Fibroblast of the aortic adventitia (primary cell): ENCODE measurements around the gene DAPK2. TPM values are rescaled to one million over a fixed set of nuclear protein-coding genes. Genes with fewer than 3 reads are reported as not detected.
A peak's percentile ranks its signal among the peaks of the same experiment; 100 is the strongest.

Experiments used
- DNase-seq: peaks from one replicate; pipeline ENCODE4 v3.0.0-alpha.2; 2010; ENCODE audit warnings: low read depth
- H3K4me3 ChIP-seq: 2 replicates; pipeline ENCODE4 v1.5.1; 2011; ENCODE audit warnings: low read depth, mild to moderate bottlenecking, control low read depth, low read length, moderate library complexity
- CTCF ChIP-seq: IDR thresholded peaks from 2 replicates; pipeline ENCODE4 v1.5.1; 2011; ENCODE audit warnings: mild to moderate bottlenecking, low read length, control low read depth, inconsistent platforms; ENCODE audit not compliant: insufficient read depth
- total RNA-seq: library from RNA; depleted of rRNA; stranded (reverse); fragments of >200 nt; gene quantifications from 2 replicates; pipeline ENCODE4 v1.2.3, GENCODE V29; 2012; ENCODE audit warnings: low replicate concordance

Gene DAPK2
- total RNA-seq, result 3.7 and 4.2 TPM in 2 replicates

DNA sequence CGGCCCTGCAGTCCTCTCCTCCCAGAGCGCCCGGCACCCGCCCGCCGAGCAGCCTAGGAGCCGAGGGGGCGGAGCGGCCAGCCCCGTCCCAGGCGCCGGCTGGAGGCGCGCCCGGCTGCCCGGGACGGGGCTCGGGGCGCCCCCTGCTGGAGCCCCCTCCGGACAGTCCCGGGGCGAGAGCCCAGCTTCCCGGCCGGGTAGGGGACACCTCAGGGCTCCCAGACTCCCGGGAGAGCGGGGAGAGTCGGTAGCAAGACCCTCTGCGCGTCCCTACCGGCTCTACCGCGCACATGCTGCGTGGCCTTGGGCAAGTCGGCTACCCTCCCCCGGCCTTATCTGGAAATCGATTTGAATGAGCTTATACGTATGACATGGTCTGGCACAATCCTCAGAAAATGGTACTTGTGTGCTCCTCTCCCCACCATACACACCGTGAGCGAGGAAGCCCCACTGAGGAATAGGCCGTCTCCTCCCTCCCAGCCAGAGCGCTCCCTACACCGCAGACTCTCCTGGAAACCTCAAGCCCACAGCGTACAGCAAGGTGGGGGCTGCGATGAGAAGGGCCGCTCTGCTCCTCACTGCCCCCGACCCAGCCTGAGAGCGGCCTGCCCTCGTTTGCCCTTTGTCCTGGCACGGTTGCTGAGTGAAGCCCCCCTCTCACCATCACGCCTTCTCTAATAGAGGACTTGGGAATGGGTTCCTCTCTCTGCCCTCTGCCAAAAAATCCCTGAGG is at the start of gene DAPK2:
DAPK2 (minus strand) TSS at position 65 of the 733 bp plus-strand sequence. CDS start 6,224 bp downstream, outside the sequence.
- peak; percentile 53 for TF ChIP-seq CTCF
- H3K4me3 ChIP-seq, result peak within 1 kb of the TSS; percentile 62
- DNase-seq, result peak; percentile 35

DNA sequence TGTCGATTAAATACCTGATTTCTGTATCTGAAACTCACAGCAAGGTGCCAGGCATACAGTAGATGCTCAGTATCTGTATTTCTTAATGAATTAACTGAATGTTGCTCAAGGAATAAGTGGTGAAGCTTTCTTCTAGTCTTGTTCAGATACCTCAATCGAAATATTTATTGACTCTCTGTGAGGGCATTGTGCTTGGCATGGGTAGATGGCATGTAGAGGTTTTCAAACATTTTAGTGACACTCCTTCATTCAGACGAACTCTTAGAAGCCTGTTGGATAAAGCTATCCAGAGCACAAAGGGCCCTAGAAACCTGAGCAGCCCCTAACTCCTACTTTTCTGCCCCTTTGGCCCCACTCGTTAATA is 49.1 kb upstream of the DAPK2 start:
- peak overlapping the region; percentile 47 for H3K4me3 ChIP-seq
- no peak for TF ChIP-seq CTCF
- no peak for DNase-seq

GRCh38 chr15:64093627-64094417 is 47.5 kb upstream of the DAPK2 start, which contains the start of gene CIAO2A:
TSS of gene CIAO2A (minus strand) at chr15:64093838. CDS start at chr15:64093768, 70 bp downstream.
- no peak for TF ChIP-seq CTCF
- peak; percentile 98 for DNase-seq
- H3K4me3 ChIP-seq, result peak within 1 kb of the TSS; percentile 96

GRCh38 chr15:64092864-64093626 is 46.8 kb upstream of the DAPK2 start:
- peak; percentile 55 for DNase-seq
- no peak for TF ChIP-seq CTCF
- H3K4me3 ChIP-seq, result peak overlapping the region; percentile 96

GRCh38 chr15:64092075-64092820 is 46.0 kb upstream of the DAPK2 start:
- peak overlapping the region; percentile 96 for H3K4me3 ChIP-seq
- no peak for TF ChIP-seq CTCF
- no peak for DNase-seq

- TF ChIP-seq CTCF, result no peak
- H3K4me3 ChIP-seq, result no peak overlapping the region
- no peak for DNase-seq
Measured at GRCh38 chr15:64090527-64090926, 44.2 kb upstream of the DAPK2 start.
